ENCODE measurements around the gene TPTE2.

DNA sequence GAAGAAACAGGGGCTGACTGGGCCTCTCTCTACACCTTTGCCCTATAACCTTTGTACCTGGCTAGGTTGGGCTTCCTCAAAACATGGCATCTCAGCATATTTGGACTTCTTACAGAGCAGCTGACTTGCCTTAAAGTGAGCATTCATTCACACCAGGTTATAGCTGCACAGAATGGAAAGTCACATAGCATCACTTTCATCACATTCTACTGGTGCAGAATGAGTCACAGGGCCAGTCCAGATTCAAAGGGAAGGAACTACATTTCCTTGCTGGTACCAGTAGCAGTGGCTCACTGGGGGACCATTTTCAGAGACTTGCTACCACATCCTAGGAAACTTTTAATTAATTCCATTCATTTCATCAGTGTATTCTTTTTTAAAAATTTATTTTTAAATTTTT, 20.3 kb upstream of the TPTE2 start:
- TF ChIP-seq, protein P1, sequence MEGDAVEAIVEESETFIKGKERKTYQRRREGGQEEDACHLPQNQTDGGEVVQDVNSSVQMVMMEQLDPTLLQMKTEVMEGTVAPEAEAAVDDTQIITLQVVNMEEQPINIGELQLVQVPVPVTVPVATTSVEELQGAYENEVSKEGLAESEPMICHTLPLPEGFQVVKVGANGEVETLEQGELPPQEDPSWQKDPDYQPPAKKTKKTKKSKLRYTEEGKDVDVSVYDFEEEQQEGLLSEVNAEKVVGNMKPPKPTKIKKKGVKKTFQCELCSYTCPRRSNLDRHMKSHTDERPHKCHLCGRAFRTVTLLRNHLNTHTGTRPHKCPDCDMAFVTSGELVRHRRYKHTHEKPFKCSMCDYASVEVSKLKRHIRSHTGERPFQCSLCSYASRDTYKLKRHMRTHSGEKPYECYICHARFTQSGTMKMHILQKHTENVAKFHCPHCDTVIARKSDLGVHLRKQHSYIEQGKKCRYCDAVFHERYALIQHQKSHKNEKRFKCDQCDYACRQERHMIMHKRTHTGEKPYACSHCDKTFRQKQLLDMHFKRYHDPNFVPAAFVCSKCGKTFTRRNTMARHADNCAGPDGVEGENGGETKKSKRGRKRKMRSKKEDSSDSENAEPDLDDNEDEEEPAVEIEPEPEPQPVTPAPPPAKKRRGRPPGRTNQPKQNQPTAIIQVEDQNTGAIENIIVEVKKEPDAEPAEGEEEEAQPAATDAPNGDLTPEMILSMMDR (IDR thresholded peaks at IDR 0.05), result no peak
- TF ChIP-seq SIN3A (IDR thresholded peaks at IDR 0.05; ENCODE audit: borderline replicate concordance, insufficient read depth, low read depth, low read length), result no peak
